Thyroid gland (tissue), 4 donors: ENCODE measurements around the gene RPA4. TPM values are rescaled to one million over a fixed set of nuclear protein-coding genes. Genes with fewer than 3 reads are reported as not detected.

ENCODE experiments used
- DNase-seq, 2 donors: peaks; one replicate each; pipeline ENCODE4 v3.0.0-alpha.2; 2019
- H3K27ac ChIP-seq, 3 donors: fragments of 200-600 bp; sonication (generic); 1 replicate in 2 of 3; 2 replicates in 1 of 3; pipeline ENCODE4 v1.5.1; 2016 to 2019; ENCODE audit warnings: mild to moderate bottlenecking in 1 of 3, moderate library complexity in 1 of 3
- H3K27me3 ChIP-seq: fragments of 200-600 bp; sonication (generic); one replicate; pipeline ENCODE4 v1.5.1; 2019
- H3K36me3 ChIP-seq, 2 donors: fragments of 200-600 bp; sonication (generic); one replicate each; pipeline ENCODE4 v1.5.1; 2016 to 2019
- H3K4me1 ChIP-seq, 2 donors: fragments of 200-600 bp; sonication (generic); one replicate each; pipeline ENCODE4 v1.5.1; 2017 to 2019
- H3K4me3 ChIP-seq, 3 donors: fragments of 200-600 bp; sonication (generic); replicated peaks in 1 of 3; 1 replicate in 2 of 3; 2 replicates in 1 of 3; pipeline ENCODE4 v1.5.1; 2016; ENCODE audit warnings: mild to moderate bottlenecking in 1 of 3
- H3K9me3 ChIP-seq: fragments of 200-600 bp; sonication (generic); one replicate; pipeline ENCODE4 v1.5.1; 2017
- POLR2A ChIP-seq, 2 donors: fragments of 450-650 bp; IDR thresholded peaks; one replicate each; pipeline ENCODE4 v1.6.1; 2017; ENCODE audit warnings: antibody characterized with exemption in 2 of 2, mild to moderate bottlenecking in 2 of 2, moderate library complexity in 1 of 2
- WGBS, 2 donors: methylation state at CpG; one replicate each; pipeline ENCODE4 v1.1.5; 2017; 5-methylcytosine and 5-hydroxymethylcytosine counted together
- intact Hi-C: fragments of 100-400 bp; cut with DNase I; formaldehyde crosslinking; loops from one replicate; pipeline ENCODE4 v1.15.1; 2023
- total RNA-seq, 4 donors: library from RNA; depleted of rRNA; stranded (reverse); fragments of >200 nt; gene quantifications; one replicate each; pipeline ENCODE4 v1.2.3, GENCODE V29; 2016
- TF ChIP-seq, protein P1 (sequence below), 6 experiments: fragments of 200-600 bp in 3 of 6; fragments of 450-650 bp in 3 of 6; sonication (generic) in 3 of 6; IDR thresholded peaks; one replicate each; pipeline ENCODE4 v1.5.1; 2016 to 2019; ENCODE audit warnings: antibody characterized with exemption in 6 of 6, mild to moderate bottlenecking in 2 of 6, inconsistent platforms in 1 of 6, moderate library complexity in 1 of 6

The RPA4 gene
- total RNA-seq, 4 donors from 2014 or later, result 0.94 to 2.0 (median 1.2) TPM

DNA sequence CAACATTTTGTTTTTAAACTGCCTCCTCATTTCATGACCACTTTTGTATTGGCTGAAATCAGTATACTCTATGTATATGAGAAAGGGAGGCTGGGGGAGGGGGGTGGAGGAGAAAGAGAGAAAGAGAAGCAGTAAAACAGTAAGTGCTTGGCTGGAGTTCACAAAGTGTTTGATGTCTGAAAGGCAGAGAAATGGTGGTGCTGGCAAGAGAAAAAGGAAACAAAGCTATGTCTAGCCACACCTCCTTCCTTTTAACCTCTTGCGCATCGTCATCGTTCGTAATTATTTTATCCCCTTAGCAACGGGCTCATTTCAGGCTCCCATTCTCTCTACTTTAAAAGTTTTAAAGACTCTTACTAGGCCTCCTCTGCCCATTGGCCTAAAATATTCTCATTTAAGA is 25.6 kb downstream of the RPA4 start:
- intact Hi-C loops, result no loop called here
- Histone ChIP-seq H3K27ac (no peak overlapping the region), H3K36me3 (no peaks in the 10 kb centered on the region), H3K4me1 (no peaks in the 10 kb centered on the region), H3K4me3 (no peak overlapping the region), H3K27me3 (no peaks in the 10 kb centered on the region), H3K9me3 (no peaks in the 10 kb centered on the region)
- TF ChIP-seq, protein P1, sequence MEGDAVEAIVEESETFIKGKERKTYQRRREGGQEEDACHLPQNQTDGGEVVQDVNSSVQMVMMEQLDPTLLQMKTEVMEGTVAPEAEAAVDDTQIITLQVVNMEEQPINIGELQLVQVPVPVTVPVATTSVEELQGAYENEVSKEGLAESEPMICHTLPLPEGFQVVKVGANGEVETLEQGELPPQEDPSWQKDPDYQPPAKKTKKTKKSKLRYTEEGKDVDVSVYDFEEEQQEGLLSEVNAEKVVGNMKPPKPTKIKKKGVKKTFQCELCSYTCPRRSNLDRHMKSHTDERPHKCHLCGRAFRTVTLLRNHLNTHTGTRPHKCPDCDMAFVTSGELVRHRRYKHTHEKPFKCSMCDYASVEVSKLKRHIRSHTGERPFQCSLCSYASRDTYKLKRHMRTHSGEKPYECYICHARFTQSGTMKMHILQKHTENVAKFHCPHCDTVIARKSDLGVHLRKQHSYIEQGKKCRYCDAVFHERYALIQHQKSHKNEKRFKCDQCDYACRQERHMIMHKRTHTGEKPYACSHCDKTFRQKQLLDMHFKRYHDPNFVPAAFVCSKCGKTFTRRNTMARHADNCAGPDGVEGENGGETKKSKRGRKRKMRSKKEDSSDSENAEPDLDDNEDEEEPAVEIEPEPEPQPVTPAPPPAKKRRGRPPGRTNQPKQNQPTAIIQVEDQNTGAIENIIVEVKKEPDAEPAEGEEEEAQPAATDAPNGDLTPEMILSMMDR (IDR thresholded peaks at IDR 0.05), result no peak
- TF ChIP-seq POLR2A (IDR thresholded peaks at IDR 0.05), result no peak
- no peak for DNase-seq
- WGBS, 2 donors, result 75 to 92% methylated on average over 5 of the region's 5 CpGs

DNA sequence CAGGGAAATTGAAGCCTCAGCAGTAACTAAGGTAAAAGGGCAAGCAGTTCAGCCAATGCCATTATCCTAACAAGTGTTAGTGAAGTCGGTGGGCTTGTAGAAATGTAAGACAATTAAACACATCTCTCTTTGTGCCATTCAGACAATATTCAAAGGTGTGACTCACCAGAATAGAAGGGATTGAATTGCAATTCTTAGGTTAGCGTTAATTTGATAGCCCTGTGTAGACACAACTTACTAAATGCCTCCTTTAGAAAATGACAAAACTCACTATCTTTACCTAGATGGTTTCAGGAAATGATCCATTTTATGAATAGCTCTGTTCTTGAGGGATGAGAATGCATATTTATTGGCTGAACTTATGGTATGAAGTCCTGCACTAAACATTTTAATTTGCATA is 35.2 kb downstream of the RPA4 start:
- Histone ChIP-seq H3K4me3 (no peak overlapping the region), H3K9me3 (no peaks in the 10 kb centered on the region), H3K27ac (no peak overlapping the region), H3K4me1 (no peaks in the 10 kb centered on the region), H3K27me3 (no peaks in the 10 kb centered on the region), H3K36me3 (no peaks in the 10 kb centered on the region)
- intact Hi-C loops, result no loop called here
- DNase-seq, result no peak
- TF ChIP-seq POLR2A (IDR thresholded peaks at IDR 0.05), result no peak
- TF ChIP-seq, protein P1 (IDR thresholded peaks at IDR 0.05), result no peak
- 96 to 100% methylated on average over 2 of the region's 2 CpGs for WGBS, 2 donors

DNA sequence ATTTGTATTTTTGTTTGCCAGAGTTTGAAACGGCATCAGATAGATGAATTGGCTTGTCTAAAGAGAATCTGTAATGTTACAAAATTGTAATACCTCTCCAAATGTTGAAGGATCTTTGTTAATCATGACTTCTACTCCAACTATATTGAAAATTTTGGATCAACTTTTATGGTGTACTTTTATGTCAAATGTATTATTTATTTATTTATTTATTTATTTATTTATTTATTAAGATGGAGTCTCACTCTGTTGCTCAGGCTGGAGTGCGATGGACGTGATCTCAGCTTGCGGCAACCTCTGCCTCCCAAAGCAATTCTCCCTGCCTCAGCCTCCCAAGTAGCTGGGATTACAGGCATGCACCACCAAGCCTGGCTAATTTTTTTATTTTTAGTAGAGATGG is 36.0 kb downstream of the RPA4 start:
- H3K4me3 ChIP-seq, result no peak overlapping the region
- no peaks in the 10 kb centered on the region for H3K36me3 ChIP-seq
- TF ChIP-seq, protein P1 (IDR thresholded peaks at IDR 0.05), result no peak
- no peak for TF ChIP-seq POLR2A (IDR thresholded peaks at IDR 0.05)
- H3K4me1 ChIP-seq, result no peaks in the 10 kb centered on the region
- intact Hi-C loops, result no loop called here
- H3K9me3 ChIP-seq, result no peaks in the 10 kb centered on the region
- H3K27ac ChIP-seq, result no peak overlapping the region
- WGBS, 2 donors, result 94 to 96% methylated on average over 4 of the region's 4 CpGs
- DNase-seq, result no peak
- H3K27me3 ChIP-seq, result no peaks in the 10 kb centered on the region

DNA sequence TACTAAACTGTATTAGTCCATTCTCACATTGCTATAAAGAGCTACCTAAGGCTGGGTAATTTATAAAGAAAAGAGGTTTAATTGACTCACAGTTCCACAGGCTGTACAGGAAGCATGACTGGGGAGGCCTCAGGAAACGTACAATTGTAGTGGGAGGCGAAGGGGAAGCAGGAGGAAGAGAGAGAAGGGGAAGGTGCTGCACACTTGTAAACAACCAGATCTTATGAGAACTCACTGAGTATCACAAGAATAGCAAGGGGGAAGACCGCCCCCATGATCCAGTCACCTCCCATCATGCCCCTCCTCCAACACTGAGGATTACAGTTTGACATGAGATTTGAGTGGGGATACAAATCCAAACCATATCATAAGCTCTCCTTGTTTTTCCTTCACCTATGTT is 40.9 kb downstream of the RPA4 start:
- no peak overlapping the region for H3K27ac ChIP-seq
- H3K27me3 ChIP-seq, result no peaks in the 10 kb centered on the region
- no peaks in the 10 kb centered on the region for H3K4me1 ChIP-seq
- intact Hi-C loops, result no loop called here
- H3K9me3 ChIP-seq, result no peaks in the 10 kb centered on the region
- no peak for DNase-seq
- no peak overlapping the region for H3K4me3 ChIP-seq
- H3K36me3 ChIP-seq, result no peaks in the 10 kb centered on the region
- 75 to 86% methylated on average over 3 of the region's 3 CpGs for WGBS, 2 donors
- TF ChIP-seq, protein P1 (IDR thresholded peaks at IDR 0.05), result no peak
- no peak for TF ChIP-seq POLR2A (IDR thresholded peaks at IDR 0.05)

DNA sequence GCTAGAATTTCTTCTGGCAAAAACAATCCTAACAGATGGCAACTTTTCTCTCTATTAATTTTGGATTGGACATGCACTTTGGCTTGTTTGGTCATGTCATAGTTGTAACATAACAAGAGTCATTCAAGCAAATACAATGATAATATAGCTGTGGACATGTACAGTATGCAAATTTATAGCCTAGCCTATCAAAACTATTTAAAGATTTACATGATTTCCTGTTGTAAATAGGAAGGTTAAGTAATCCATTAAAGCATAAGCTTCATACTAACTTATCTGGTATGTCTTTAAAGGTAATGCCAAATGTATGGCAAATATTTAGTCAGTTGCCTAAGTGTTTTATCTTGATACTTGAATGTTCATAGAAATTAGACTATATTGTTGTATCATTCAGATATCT is 45.3 kb downstream of the RPA4 start:
- no peak overlapping the region for H3K4me3 ChIP-seq
- H3K36me3 ChIP-seq, result no peaks in the 10 kb centered on the region
- intact Hi-C loops, result no loop called here
- DNase-seq, result no peak
- TF ChIP-seq, protein P1 (IDR thresholded peaks at IDR 0.05), result no peak
- TF ChIP-seq POLR2A (IDR thresholded peaks at IDR 0.05), result no peak
- H3K27me3 ChIP-seq, result no peaks in the 10 kb centered on the region
- H3K9me3 ChIP-seq, result no peaks in the 10 kb centered on the region
- H3K4me1 ChIP-seq, result no peaks in the 10 kb centered on the region
- no peak overlapping the region for H3K27ac ChIP-seq

Other genes starting within 250 kb of the RPA4 start
- 10 to 100 TPM; 11.1 to 26.5 (median 18.7) TPM for gene DIAPH2, start 199.1 kb upstream of the RPA4 start, total RNA-seq